RPMI8226 (cell line): ENCODE results near the gene RFC5.
A peak's percentile ranks its signal among the peaks of the same experiment; 100 is the strongest.
"Not testable (repeated sequence)": the region's sequence is repeated elsewhere in the genome, so short reads cannot be mapped to it uniquely, and the experiment has no call there.

Experiments used
- DNase-seq: peaks from one replicate; pipeline ENCODE4 v3.0.0-alpha.2; 2015

RFC5 gene

DNA sequence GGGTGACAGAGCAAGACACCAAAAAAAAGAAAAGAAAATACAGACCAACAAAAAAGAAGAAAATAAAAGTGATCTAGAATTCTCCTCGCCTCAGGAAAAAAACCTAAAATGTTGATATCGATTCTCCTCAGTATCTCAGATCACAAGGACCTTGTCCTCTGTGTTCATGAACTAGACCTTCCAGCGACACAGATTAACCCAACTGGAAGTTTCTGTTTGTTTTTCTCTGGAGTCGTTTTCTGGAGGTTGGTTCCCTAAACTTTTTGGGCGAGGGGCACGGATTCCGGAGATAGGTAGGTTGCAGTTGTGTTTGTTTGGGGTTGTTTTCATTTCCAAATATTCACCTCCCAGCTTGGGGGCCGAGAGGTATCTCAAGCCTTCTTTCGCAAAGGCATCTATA, 559 bp upstream of the RFC5 start:
- DNase-seq, result no peak

DNA sequence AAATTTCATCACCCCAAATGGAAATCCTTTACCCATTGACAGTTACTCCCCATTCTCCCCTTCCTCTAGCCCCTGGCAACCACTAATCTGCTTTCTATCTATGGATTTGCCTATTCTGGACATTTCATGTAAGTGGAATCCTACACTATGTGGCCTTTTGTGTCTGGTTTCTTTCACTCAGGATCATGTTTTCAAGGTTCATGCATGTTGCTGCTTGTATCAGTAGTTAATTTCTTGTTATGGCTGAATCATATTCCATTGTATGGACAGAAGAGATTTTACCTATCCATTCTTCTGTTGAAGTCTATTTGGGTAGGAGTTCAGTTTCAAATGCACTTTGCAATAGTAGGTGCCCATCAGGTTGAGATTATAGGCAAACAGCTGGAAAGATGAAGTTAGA, 1.4 kb downstream of the RFC5 start:
- DNase-seq, result no peak

DNA sequence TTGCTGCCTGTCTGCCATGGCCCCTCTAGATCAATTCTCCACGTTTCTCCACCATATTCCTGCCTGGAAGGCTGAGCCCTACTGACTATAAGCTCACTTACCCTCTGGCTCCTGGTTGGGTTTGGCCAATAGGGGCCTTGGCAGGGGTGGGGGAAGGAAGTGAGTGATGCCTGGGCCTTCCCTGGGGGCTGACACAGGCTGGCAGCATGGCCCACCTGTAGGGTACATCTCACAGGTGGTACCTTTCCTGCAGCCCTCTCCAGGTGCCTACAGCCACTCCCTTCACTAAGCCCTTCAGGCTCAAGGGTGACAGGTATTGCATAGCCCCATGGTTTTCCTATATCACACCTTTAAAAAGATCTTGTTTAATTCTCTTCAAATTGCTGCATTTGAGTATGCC, 3.5 kb downstream of the RFC5 start:
- no peak for DNase-seq

DNA sequence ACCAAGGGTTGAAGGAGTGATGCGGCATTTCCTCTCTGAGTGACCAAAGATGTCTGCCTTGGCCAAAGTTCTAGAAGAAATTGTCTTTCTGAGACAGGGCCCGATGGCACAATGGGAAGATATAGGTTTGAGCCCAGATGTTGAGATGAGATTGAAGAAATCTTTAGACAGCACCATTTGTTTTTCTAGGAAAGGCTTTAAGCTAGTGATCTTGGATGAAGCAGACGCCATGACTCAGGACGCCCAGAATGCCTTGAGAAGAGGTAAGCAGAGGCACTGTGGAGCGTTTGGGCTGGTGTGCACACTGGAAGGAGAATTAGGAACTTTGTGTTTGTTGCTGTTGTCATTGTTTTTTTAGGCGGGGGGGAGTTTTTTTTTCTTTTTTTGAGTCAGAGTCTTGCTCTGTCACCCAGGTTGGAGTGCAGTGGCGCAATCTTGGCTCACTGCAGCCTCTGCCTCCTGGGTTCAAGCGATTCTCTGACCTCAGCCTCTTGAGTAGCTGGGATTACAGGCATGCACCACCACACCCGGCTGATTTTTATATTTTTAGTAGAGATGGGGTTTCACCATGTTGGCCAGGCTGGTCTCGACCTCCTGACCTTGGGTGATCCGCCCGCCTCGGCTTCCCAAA, 5.7 kb downstream of the RFC5 start:
- DNase-seq, result not testable (repeated sequence)

DNA sequence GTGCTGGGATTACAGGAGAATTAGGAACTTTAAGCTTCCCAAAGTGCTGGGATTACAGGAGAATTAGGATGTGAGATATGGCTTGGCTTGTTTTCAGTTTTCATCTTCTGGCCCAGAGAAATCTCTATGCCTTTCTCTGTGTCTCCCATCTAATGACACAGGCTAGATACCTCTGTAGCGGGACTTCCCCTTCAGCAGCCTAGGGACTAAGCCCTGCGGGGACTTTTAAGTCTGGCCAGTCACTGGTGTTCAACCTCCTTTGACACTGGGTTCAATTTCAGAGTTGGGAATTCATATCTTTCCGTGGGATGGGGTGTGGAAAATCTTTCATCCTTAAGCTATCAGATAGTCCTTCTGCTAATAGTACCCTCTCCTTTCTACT, 6.2 kb downstream of the RFC5 start:
- no peak for DNase-seq

DNA sequence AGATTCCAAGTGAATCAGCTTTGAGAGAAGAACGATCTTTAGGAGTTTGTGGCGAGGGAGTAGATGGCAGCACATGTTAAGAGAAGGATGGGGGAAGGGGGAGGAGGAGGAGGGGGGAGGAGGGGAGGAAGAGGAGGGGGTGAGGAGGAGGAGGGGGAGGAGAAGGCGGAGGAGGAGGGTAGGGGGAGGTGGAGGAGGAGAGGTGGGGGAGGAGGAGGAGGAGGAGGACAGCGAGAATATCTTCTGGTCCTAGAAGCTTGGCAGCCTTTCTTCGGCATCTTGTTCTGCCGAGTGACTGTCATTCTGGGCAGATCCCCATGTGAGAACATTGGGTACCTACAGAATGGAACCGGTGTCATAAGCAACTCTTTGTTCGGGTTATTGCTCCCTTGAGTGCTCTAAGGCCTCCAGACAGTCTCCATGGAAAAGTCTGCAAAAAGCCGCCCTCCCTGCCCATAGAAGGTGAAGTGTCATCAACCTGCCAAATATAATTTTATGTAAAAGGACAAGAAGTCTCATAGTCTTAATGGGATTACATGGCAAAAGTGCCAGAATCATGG, 6.9 kb downstream of the RFC5 start:
- DNase-seq, result no peak

DNA sequence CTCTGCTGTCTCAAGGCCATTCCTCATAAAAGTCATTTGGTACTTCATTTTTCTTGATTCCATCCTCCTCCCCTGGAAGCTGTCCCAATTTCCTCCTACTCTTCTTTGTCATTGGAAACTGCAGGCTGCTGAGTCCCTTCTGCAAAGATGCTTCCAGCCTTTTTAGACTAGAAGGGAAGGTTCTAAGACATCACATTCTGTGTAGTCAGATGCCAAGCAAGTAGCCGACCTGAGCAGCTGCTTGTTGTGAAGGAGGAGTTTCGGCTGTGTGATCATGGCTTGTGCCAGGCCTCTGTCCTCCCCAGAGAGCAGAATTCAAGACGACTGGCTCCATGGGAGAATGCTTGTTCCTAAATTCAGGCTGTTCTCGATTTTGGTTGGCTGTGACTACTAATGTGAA, 8.7 kb downstream of the RFC5 start:
- DNase-seq, result no peak

DNA sequence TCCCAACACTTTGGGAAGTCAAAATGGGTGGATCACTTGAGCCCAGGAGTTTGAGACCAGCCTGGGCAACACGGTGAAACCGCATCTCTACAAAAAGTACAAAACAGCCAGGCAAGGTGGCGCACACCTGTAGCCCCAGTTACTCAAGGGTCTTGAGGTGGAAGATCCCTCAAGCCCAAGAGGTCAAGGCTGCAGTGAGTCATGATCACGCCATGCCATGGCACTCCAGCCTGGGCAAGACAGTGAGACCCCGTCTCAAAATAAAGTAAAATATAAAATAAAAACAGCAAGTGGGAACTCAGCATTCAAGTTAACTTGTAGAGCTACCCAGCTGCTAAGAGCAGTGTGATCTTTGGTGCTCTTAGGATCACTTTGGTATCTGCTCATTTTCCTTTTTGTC, 12.7 kb downstream of the RFC5 start:
- DNase-seq, result no peak

DNA sequence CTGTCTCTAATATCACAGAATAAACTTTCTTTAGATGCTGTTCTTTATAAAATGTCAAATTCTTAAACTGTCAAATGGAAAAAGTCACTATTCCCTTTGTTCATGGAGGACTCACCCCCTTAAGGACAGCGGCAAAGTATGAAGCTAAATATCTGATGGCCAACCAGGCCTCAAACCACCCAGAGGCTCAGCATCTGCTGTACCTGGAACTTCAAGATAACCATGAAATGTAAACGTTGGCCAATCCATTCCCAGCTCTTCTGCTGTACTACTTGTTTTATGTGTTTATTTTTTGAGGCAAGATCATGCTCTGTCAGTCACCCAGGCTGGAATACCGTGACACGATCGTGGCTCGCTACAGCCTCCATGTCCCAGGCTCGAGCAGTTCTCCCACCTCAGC, 15.7 kb downstream of the RFC5 start:
- no peak for DNase-seq

DNA sequence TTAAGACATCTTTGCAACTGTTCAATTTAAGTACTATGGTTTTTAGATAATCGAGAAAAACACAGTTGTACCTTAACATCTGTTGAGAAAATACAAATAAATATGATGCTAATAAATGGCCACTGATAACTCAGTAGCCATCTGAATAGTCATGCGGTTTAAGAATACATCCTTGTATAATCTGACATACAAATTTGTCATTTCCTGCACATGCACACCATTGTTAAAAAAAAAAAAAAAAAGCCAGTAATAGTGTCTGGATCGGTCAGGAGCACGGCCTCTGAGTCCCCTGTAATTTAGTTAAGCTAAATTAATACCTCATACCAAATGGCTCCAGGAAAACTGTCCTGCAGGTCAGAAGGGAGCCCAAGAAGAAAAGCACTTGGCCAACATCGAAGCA, 16.8 kb downstream of the RFC5 start:
- DNase-seq, result no peak

DNA sequence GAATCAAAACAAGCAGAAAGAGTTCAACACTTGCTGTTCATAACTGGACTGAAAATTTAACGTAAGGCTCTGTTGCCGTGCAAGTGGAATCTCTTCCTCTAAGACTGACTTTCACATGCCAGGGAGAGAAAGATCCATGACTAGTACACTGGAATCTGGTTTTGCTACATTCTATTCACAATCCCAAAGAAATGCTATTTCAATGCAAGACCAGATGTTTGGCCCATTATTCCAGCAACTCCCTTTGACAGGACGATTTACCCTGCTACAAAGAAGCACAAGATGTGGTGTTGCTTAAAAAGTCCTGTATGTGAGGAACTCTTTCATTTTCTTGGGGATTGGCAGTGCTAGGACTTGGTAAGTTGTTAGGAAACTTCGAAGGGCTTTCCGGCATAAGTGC, 17.4 kb downstream of the RFC5 start:
- no peak for DNase-seq

DNA sequence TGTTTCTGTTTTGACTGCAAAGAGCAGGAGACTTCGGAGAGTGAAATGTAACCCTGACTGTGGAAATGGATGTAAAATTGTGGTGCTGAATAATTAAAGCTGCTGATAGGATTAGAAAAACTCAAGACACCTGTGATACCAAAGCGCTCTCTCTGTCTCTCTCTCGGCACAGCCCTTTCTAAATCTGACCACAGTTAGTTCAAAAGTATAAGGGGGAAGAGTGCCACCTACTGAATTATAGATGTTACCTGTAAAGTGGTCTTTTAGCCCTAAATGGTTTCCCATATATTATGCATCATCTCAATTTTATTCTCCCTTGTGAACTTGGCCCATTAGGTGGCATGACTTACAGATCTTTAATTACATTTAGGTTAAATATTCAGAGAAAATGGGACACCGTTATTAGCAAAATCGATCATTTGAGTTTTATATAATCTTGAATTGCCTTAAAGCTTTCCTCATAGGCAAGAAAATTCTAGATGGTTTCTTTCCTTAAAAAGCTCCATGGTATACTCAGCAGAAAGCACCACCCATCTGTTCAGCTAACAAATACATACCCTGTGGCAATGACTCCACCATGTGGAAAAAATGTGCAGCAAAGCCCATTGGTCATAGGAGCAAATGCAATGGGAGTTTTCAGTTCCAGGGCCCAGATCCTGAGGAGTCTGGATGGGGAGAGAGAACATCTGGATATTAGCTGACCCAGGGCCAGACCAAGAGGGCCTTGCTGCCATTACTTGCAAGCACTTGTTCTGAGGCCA, 18.1 kb downstream of the RFC5 start:
- peak; percentile 34 for DNase-seq

DNA sequence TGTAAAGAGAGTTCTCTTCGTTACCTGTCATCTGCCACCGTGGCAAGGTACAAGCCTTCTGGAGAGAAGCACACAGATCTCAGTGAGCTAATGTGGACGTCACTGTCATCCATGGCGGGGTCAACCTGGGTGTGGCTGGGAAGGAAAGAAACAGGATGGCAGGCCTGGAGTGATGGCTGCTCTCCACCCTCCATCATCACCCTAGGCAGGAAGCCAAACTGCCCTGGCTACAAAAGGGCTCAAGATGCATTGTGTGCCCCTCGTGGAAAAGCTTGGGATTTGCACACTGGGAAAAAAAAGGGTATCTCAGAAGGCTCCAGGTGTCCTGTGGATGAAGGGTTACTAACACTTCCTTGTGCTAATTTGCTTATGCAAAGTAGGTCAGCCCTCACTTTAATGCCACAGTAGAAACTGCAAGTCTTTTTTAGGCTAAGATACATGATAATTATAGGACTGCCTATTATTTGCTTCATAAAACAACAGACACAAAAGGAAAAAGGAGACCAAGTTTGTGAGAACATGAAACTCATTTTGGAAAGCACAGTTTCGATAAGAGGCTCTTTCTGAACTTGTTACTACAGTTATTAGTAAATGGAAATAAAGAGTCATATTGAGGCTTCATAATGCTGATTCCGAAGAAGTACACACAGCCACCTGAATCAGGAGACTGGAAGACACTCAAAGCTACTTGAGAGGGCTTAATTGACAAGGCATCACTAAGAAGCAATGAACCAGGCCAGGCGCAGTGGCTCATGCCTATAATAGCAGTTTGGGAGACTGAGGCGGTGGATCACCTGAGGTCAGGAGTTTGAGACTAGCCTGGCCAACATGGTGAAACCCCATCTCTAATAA, 18.9 kb downstream of the RFC5 start:
- no peak for DNase-seq

DNA sequence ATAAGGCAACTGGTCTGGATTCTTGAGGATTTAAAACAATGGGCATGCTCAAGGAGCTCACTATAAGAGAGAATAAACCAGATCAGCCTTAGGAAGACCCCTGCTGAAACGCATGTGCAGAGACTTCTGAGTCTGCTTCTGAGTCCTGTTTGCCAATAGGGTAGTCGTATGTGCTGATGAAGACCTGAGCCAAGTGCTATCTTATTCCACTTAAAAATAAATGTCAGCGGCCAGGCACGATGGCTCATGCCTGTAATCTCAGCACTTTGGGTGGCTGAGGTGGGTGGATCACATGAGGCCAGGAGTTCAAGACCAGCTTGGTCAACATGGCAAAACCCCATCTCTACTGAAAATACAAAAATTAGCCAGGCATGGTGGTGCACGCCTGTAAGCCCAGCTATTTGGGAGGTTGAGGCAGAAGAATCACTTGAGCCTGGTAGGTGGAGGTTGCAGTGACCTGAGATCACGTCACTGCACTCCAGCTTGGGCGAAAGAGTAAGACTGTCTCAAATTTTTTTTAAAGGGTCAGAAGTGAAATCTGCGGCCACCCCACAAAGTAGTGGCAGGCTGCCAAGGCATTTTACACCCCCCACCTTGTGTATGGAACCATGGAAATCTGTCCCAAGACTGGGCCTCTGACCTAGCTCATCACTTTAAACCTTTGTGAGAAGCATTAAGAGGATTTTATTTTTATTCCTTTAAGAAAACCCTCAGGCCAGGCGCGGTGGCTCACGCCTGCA, 20.3 kb downstream of the RFC5 start:
- DNase-seq, result no peak

DNA sequence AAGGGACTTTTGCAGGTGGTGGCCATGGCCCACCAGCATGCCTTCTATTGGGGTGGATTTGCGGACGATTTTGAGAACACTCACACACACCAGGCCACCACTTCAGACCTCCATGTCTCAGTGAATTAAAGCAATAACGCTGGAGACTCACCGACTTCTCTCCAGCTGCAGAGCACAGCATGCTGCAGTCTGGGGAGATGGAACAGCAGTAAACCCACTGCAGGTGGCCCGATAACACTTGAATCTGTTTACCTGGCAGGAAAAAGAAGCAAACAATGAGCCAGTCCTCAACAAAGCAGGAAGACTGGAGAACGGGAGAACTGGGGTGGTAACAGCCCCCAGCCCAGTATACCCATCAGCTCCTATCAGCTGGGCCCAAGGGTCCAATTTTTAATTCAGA, 21.6 kb downstream of the RFC5 start:
- DNase-seq, result no peak

DNA sequence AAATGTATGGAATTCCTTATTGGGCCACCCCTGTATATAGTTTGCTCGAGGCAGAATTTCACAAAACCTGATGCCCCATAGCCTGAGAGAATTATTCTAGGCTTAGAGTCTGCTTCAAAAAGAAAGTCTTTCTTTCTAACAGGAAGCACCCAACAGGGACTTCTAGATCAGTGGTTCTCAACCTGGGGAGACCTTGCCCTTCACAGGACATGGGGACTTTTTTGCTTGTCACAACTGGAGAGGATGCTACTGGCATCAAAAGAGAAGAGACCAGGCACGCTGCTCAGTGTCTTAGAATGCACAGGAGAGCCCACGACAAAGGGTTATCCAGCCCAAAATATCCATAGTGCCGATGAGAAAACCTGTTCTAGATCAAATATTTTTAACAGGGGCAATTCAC, 25.6 kb downstream of the RFC5 start:
- DNase-seq, result no peak

DNA sequence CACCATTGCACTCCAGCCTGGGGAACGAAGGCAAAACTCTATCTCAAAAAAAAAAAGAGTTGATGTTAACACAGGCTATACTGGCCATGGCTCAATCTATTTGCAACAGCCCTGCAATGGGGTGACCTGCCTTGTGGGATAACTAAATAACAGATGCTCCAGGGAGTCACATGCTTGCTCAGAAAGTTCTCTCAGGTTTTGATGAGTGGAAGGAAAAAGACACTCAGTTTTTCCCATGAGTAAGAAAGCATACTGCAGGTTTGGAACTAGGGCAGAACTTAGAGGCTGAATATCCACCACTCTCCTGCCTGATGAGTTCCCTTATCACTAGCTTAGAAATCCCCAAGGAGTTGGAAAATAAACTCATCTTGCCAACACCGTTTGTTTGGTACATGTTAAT, 27.6 kb downstream of the RFC5 start:
- no peak for DNase-seq

DNA sequence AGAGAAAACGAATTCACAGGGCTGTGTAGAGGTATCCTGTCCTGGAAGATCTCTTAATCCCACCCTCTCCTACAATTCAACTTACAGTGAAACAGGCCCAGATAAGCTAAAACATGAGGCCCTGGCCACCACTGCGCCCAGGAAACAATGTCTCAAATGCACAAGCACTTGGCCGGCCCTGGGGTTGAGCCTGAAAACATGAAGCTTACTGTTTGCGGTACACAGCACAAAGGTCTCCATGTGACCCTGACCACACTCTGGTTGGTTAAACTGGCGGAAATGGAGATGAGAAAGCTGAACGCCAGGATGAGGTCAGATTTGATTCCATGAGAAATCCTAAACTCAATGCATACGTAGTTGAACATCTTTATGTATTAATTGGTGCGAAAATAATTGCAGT, 28.1 kb downstream of the RFC5 start:
- DNase-seq, result no peak

DNA sequence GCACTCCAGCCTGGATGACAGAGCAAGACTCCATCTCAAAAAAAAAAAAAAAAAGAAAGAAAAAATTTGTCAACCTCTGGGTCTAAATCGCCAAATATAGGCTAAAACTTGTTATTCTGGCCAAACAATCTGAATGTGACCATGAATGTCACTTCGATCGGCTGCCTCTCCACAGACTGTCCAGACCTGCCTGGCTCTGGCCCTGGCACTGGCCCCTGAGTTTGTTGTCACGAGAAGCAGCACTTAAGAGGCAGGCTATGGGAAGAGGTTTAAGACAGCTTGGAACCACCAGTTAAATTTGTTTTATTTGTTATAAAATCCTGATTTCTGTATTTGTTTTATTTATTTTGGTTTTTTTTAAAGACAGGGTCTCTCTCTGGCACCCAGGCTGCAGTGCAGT, 29.9 kb downstream of the RFC5 start:
- no peak for DNase-seq

DNA sequence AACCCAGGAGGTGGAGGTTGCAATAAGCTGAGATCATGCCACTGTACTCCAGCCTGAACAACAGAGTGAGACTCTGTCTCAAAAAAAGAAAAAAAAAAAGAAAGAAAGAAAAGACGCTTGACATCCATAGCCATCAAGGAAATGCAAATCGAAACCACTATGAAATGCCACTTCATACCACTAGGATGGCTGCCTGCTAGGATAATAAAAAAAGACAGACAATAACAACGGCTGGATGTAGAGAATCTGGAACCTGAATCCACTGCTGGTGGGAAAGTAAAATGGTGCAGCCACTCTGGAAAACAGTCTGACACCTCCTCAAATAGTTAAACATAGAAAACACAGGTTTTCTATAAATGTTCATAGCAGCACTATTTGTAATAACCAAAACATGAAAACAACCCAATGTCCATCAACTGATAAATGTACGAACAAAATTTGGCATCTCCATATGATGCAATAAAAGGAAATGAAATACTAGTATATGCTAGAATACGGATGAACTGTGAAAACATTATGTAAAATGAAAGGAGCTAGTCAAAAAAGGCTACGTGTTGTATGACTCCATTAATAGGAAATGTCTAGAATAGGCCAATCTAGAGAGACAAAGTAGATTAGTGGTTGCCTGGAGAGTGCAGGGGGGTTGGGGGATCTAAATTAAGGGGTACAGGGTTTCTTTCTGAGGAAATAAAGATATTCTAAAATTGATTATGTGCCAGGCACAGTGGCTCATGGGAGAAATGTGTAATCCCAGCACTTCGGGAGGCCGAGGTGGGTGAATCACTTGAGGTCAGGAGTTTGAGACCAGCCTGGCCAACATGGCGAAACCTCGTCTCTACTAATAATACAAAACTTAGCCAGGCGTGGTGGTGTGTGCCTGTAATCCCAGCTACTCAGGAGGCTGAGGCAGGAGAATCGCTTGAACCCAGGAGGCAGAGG, 34.7 kb downstream of the RFC5 start:
- DNase-seq, result no peak

DNA sequence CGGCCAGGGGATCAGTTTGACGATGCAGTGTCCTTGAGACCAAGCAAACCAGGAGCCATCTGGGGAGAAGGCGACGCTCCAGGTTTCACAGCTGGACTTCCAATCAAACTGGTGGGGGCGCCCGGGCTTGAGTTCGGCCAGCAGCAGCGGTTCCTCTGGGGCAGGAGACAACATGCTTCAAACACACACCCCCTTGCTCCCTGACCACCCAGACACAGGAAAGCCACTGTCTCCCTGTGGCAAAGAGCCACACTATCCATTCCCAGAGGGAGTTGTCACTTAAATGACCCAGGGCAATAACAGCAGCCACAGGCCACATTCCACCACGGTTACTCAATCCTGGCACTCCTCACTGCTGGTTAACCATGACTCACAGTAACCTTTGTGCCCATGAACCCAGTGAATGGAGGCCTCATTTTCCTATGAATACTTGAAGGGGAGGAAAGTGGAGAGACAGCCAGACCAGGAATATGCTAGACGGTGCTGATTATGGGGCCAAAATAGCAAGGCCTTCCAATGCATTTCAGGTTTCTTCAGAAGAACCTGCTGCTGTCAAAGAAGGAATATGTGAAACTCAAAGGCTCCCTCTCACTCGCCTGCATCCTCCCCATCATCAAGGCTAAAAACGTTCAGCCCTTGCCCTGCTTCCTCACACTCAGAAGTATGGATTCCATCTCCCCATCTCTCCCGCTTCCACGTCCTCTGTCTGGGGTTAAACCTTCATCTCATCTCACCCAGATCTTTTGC, 36.0 kb downstream of the RFC5 start:
- DNase-seq, result no peak
